ENCODE results near the gene PSMG3.

The PSMG3 gene

DNA sequence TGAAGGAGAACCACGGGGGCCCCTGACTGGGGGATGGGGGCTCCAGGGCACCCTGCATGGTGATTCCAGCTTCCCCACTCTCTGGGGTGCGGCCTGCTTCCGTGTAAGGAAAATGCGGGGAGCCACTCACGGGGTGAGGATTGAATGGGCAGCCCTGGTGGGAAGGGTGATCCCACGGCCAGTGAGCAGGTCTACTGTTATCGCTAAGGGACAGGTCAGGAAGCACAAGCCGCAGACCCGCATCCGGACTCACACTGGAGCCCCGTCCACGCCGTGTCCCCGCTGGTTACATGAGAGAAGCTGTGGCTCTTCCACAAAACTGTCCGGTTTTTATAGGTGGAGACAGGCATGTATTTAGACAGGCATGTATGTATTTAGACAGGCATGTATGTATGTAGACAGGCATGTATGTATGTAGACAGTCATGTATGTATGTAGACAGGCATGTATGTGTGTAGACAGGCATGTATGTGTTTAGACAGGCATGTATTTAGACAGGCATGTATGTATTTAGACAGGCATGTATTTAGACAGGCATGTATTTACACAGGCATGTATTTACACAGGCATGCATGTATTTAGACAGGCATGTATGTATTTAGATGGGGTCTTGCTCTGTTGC lies 5.7 kb downstream of the PSMG3 start:
- TF ChIP-seq, protein P1, sequence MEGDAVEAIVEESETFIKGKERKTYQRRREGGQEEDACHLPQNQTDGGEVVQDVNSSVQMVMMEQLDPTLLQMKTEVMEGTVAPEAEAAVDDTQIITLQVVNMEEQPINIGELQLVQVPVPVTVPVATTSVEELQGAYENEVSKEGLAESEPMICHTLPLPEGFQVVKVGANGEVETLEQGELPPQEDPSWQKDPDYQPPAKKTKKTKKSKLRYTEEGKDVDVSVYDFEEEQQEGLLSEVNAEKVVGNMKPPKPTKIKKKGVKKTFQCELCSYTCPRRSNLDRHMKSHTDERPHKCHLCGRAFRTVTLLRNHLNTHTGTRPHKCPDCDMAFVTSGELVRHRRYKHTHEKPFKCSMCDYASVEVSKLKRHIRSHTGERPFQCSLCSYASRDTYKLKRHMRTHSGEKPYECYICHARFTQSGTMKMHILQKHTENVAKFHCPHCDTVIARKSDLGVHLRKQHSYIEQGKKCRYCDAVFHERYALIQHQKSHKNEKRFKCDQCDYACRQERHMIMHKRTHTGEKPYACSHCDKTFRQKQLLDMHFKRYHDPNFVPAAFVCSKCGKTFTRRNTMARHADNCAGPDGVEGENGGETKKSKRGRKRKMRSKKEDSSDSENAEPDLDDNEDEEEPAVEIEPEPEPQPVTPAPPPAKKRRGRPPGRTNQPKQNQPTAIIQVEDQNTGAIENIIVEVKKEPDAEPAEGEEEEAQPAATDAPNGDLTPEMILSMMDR (IDR thresholded peaks at IDR 0.05; ENCODE audit: low read depth, low read length) = no peak
- in situ Hi-C loops (cut with HindIII; ENCODE audit: low sequenced_read_pairs) = no loop called here
- H3K4me3 ChIP-seq (ENCODE audit: low read depth, low read length) = no peak overlapping the region
- no peak for DNase-seq (ENCODE audit: low read depth, low spot score)

DNA sequence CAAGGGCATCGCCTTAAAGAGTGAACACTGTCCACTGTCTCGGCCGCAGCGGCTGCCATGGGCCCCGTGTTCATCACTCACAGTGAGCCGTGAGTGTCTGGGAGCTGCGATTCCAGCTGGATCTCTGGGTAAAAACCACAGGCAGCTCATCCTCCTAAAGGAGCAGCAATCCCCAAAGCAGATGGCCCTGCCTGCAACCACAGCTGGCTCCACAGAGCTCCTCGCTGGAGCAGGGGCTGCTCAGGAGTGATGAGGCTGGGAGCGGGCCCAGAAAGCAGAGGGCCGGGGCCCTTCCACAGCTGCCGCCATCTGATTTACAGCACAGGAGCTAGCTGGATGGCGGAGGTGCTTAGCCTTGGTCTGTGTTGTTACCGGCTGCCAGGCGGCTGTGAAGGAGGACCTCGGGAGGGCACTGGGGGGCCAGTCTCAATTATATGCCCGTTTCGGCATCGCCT lies 7.2 kb downstream of the PSMG3 start:
- TF ChIP-seq, protein P1 (IDR thresholded peaks at IDR 0.05; ENCODE audit: low read depth, low read length) = no peak
- H3K4me3 ChIP-seq (ENCODE audit: low read depth, low read length) = no peak overlapping the region
- no peak for DNase-seq (ENCODE audit: low read depth, low spot score)
- in situ Hi-C loops (cut with HindIII; ENCODE audit: low sequenced_read_pairs) = no loop called here

DNA sequence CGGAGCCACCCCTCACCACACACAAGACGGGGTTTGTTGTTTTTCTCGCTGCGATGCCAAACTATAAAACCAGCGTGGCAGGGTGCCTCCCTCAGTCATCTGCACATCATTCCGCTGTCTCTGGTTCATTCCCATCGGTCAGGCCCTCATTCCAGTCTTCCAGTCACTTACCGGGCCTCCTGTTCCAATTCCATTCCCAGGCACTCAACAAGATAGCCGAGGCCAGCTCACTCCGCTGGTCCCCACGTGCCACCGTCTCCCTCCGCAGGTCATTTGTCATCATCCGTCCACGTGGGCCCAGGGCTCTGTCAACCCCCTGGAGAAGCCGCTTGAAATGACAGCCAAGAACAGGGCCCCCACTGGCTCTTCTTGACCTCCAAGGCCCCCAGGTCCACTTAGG lies 7.7 kb downstream of the PSMG3 start:
- TF ChIP-seq, protein P1 (IDR thresholded peaks at IDR 0.05; ENCODE audit: low read depth, low read length) = no peak
- no peak overlapping the region for H3K4me3 ChIP-seq (ENCODE audit: low read depth, low read length)
- DNase-seq (ENCODE audit: low read depth, low spot score) = no peak
- in situ Hi-C loops (cut with HindIII; ENCODE audit: low sequenced_read_pairs) = no loop called here

DNA sequence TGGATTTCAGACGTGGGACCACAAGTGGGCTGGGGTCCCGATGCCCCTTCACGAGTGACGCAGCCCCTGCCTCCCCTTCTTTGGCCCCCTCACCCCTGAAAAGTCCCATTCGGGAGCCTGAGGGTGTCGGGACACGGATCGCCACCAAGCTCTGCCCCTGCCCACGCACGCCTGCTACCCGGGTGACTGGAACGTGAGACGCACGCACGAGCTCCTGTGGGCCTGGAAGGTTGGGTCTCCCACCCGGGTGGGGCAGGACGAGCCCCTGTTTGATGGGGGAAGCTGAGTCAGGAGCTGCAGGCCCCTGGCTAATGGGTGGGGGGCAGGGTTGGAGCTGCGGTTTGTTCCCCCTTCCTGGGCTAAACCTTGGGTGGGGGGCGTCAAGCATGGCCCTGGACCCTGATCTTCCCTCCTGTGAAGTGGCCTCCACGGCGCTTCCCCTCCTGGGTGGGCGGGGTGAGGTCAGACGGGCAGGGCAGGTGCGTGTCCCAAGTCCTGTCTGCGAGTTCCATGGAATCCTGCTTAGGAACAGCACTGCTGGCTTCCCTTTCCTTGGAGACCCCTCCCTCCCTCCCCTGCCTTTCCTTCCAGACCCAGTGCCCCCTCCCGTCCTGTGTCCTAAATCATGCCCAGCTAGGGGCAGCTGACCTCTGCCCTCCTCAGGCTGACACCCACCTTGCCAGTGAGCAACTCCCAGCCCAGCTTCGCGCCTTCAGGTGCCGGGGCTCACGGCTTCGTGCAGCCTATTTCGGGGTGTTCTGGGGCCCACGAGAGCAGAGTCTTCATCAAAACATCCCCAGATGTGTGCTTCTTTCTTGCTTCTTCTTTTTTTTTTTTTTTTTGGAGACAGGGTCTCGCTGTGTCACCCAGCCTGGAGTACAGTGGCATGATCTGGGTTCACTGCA lies 8.5 kb downstream of the PSMG3 start:
- no peak overlapping the region for H3K4me3 ChIP-seq (ENCODE audit: low read depth, low read length)
- DNase-seq (ENCODE audit: low read depth, low spot score) = no peak
- TF ChIP-seq, protein P1 (IDR thresholded peaks at IDR 0.05; ENCODE audit: low read depth, low read length) = no peak
- in situ Hi-C loops (cut with HindIII; ENCODE audit: low sequenced_read_pairs) = no loop called here

DNA sequence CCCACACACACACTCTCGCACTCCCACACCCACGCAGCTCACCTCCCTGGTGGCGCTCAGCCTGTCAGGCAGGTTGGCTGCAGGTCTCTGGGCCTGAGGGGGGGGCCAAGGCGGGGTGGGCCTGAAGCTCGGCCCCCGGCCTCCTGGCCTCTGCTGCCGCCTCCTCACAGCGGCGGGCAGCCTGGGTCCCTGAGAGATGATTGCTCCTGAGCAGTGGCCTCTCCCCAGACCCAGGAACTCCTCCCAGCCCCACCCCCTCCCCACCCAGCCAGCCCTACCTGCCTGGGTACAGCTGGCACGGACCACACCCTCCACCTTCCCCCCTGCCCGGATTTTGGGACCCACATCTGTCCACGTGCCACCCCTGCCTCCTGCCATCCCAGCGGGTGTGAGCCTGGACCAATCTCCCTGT lies 9.2 kb downstream of the PSMG3 start:
- no peak overlapping the region for H3K4me3 ChIP-seq (ENCODE audit: low read depth, low read length)
- TF ChIP-seq, protein P1 (IDR thresholded peaks at IDR 0.05; ENCODE audit: low read depth, low read length) = no peak
- in situ Hi-C loops (cut with HindIII; ENCODE audit: low sequenced_read_pairs) = no loop called here
- no peak for DNase-seq (ENCODE audit: low read depth, low spot score)

DNA sequence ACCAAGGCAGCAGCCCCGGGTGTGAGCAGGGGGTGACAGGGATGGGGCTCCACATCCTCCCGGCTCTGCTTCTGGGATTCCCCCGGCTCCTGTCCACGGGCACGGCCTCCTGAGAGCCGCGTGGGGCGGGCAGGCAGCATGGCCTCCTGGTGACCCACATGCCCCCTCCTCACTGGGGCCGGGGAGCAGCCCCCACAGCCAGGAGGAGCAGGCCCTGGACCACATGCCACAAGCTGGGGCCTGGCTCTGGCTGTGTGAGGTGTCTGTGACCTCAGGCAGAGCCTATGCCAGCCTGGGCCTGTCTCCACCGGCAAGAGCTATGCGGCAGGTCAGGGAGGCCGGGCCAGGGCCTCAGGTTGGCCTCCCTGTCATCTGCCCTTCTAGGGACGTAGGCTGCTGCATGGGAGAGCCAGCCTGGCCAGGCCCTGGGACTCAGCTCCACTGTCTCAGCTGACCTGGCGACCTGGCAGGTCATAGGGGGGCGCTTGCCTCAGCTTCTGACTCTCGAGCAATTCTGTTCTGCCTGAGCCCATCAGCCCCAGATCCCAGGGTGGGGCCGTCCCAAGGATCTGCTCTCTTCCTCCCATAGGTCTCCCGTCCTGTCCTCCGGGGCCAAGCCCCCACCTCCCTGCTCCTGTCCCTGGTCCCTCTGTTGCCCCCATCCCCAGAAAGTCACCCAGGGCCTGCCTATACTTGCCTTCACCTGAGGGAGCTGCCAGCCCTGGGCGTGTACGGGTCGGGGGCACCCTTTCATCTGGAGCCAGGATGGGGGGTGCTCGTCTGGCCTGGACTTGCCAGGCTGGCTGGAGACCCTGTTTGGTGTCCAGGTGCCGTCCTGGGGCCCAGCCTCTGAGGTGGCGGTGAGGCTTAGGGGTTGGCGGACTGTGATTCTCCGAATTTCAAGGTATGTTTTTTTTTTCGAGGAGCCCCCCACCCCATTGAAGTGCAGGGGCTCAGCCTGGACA lies 9.9 kb downstream of the PSMG3 start:
- in situ Hi-C loops (cut with HindIII; ENCODE audit: low sequenced_read_pairs) = no loop called here
- TF ChIP-seq, protein P1 (IDR thresholded peaks at IDR 0.05; ENCODE audit: low read depth, low read length) = no peak
- no peak overlapping the region for H3K4me3 ChIP-seq (ENCODE audit: low read depth, low read length)
- no peak for DNase-seq (ENCODE audit: low read depth, low spot score)

Measured in astrocyte of the spinal cord (primary cell).